HepG2 (cell line): ENCODE results near the gene PRRT2. TPM values are rescaled to one million over a fixed set of nuclear protein-coding genes. Genes with fewer than 3 reads are reported as not detected.

Experiments
- ATAC-seq: fragments of 200-7000 bp; cut with Tn5 transposase; 3 replicates; pipeline ENCODE4 v1.9.1; 2020; ENCODE audit warnings: mild to moderate bottlenecking, moderate library complexity
- BruUV-seq: library from RNA; stranded (reverse); fragments of 400-500 nt; replicated peaks from 2 replicates; lab custom pipeline; 2021; lab: Mats Ljungman, UMichigan
- CTCF ChIA-PET: fragments of 300-600 bp; formaldehyde crosslinking; extraction: SDS; loops from one replicate; lab custom pipeline; 2021; ENCODE audit warnings: low total read pairs, inconsistent platforms, low intra/inter-chr PET ratio; lab: Yijun Ruan, JAX
- POLR2A ChIA-PET: fragments of 350-600 bp; sonication (Branson Sonifier 250); formaldehyde crosslinking; loops from one replicate; lab custom pipeline; 2020; ENCODE audit warnings: antibody characterized with exemption, inconsistent platforms; lab: Yijun Ruan, JAX
- DNase-seq: peaks from one replicate; pipeline ENCODE4 v3.0.0-alpha.2; 2015; ENCODE audit warnings: low spot score
- FAIRE-seq: peaks from 3 replicates; lab custom pipeline; 2011; peaks lifted over from hg19 to GRCh38; lab: Jason Lieb, UNC
- H2AFZ ChIP-seq: one replicate; pipeline ENCODE4 v1.6.1; 2011; ENCODE audit warnings: low read length, inconsistent platforms
- H3K27ac ChIP-seq: fragments of 300-600 bp; 3 replicates; pipeline ENCODE4 v1.8.0; 2011; ENCODE audit warnings: mixed run types, mild to moderate bottlenecking, mixed read lengths, low read length, inconsistent platforms; ENCODE audit not compliant: insufficient read depth; ENCODE audit errors: extremely low read length
- H3K27me3 ChIP-seq, 2 experiments: fragments of 200-600 bp in 1 of 2; 2 replicates in 1 of 2; 3 replicates in 1 of 2; pipeline versions ENCODE4 v1.6.0 to v1.8.0; 2011; ENCODE audit warnings: low read length in 2 of 2, mild to moderate bottlenecking in 2 of 2, moderate library complexity in 2 of 2, inconsistent platforms in 1 of 2; ENCODE audit not compliant: insufficient read depth in 2 of 2, control insufficient read depth in 1 of 2
- H3K36me3 ChIP-seq, 2 experiments: fragments of 200-600 bp in 1 of 2; replicated peaks in 1 of 2; 2 replicates in 1 of 2; 3 replicates in 1 of 2; pipeline versions ENCODE4 v1.5.1 to v1.8.0; 2011; ENCODE audit warnings: low read length in 2 of 2, inconsistent platforms in 1 of 2; ENCODE audit not compliant: insufficient read depth in 2 of 2, control insufficient read depth in 1 of 2
- H3K4me1 ChIP-seq: 2 replicates; pipeline ENCODE4 v1.5.1; 2012; ENCODE audit warnings: low read length, inconsistent platforms; ENCODE audit not compliant: insufficient read depth
- H3K4me2 ChIP-seq: 2 replicates; pipeline ENCODE4 v1.6.0; 2011; ENCODE audit warnings: low read depth, low read length, inconsistent platforms
- H3K4me3 ChIP-seq, 3 experiments: fragments of 200-600 bp in 1 of 3; sonication (generic), shearing (Covaris generic) in 1 of 3; replicated peaks in 1 of 3; 2 replicates each; pipeline ENCODE4 v1.5.1; 2011 to 2016; ENCODE audit warnings: low read length in 3 of 3, inconsistent platforms in 2 of 3, low read depth in 2 of 3, mild to moderate bottlenecking in 2 of 3, control low read depth in 1 of 3, mixed read lengths in 1 of 3; ENCODE audit not compliant: insufficient read depth in 1 of 3
- H3K79me2 ChIP-seq: one replicate; pipeline ENCODE4 v1.6.1; 2011; ENCODE audit warnings: low read length, inconsistent platforms; ENCODE audit not compliant: insufficient read depth
- H3K9ac ChIP-seq: 2 replicates; pipeline ENCODE4 v1.6.0; 2011; ENCODE audit warnings: mild to moderate bottlenecking, low read depth, low read length, inconsistent platforms; ENCODE audit not compliant: insufficient read depth
- H3K9me3 ChIP-seq: 2 replicates; pipeline ENCODE4 v1.5.1; 2012; ENCODE audit warnings: mild to moderate bottlenecking, low read length
- H4K20me1 ChIP-seq: 2 replicates; pipeline ENCODE4 v1.6.0; 2011; ENCODE audit warnings: inconsistent platforms, mild to moderate bottlenecking, low read length, moderate library complexity; ENCODE audit not compliant: insufficient read depth
- FLYWCH1 ChIP-seq: sonication (generic); formaldehyde crosslinking; IDR thresholded peaks from 2 replicates; pipeline ENCODE4 v1.8.1; 2023; ENCODE audit warnings: mild to moderate bottlenecking, missing genetic modification reagents
- MAFF ChIP-seq: IDR thresholded peaks from 2 replicates; pipeline ENCODE4 v1.6.1; 2011; ENCODE audit warnings: low read depth, low read length, improper control_type of control experiment
- MATR3 ChIP-seq: sonication (generic); formaldehyde crosslinking; IDR thresholded peaks from 2 replicates; pipeline ENCODE4 v1.4.0; 2020; ENCODE audit warnings: missing genetic modification reagents
- MBD4 ChIP-seq: IDR thresholded peaks from 2 replicates; pipeline ENCODE4 v1.6.1; 2012; ENCODE audit warnings: low read length, inconsistent platforms, borderline replicate concordance
- NFKBIZ ChIP-seq: IDR thresholded peaks from 2 replicates; pipeline ENCODE4 v1.6.1; 2018; ENCODE audit warnings: missing genetic modification reagents, missing compliant biosample characterization
- POLR2A ChIP-seq, 2 experiments: IDR thresholded peaks; 2 replicates each; pipeline ENCODE4 v1.6.1; 2011; ENCODE audit warnings: low read depth in 2 of 2, low read length in 2 of 2, mild to moderate bottlenecking in 1 of 2, moderate library complexity in 1 of 2; ENCODE audit not compliant: insufficient read depth in 1 of 2
- RAD21 ChIP-seq: fragments of 450-650 bp; formaldehyde crosslinking; IDR thresholded peaks from 2 replicates; pipeline ENCODE4 v1.5.0; 2020; ENCODE audit warnings: mild to moderate bottlenecking
- RARG ChIP-seq: sonication (generic); formaldehyde crosslinking; IDR thresholded peaks from 2 replicates; pipeline ENCODE4 v1.4.0; 2020; ENCODE audit warnings: low read depth, mild to moderate bottlenecking, missing genetic modification reagents
- SP1 ChIP-seq, 2 experiments: fragments of 450-650 bp in 1 of 2; sonication (generic) in 1 of 2; formaldehyde crosslinking in 1 of 2; IDR thresholded peaks; 2 replicates each; pipeline versions ENCODE4 v1.4.0 to v1.6.1; 2016 to 2020; ENCODE audit warnings: missing genetic modification reagents in 1 of 2
- TGIF2 ChIP-seq: IDR thresholded peaks from 2 replicates; pipeline ENCODE4 v1.6.1; 2016; ENCODE audit warnings: control low read depth, missing compliant biosample characterization
- ZNF235 ChIP-seq: sonication (generic); formaldehyde crosslinking; IDR thresholded peaks from 2 replicates; pipeline ENCODE4 v1.8.1; 2023; ENCODE audit warnings: mild to moderate bottlenecking, missing genetic modification reagents, borderline replicate concordance
- ZNF256 ChIP-seq: sonication (generic); formaldehyde crosslinking; conservative IDR thresholded peaks from 2 replicates; pipeline ENCODE4 v1.4.0; 2020; ENCODE audit warnings: missing genetic modification reagents
- ZNF383 ChIP-seq: sonication (generic); formaldehyde crosslinking; IDR thresholded peaks from 2 replicates; pipeline ENCODE4 v1.4.0; 2020; ENCODE audit warnings: missing genetic modification reagents, mild to moderate bottlenecking, borderline replicate concordance
- ZNF607 ChIP-seq: sonication (generic); formaldehyde crosslinking; IDR thresholded peaks from 2 replicates; pipeline ENCODE4 v1.5.1; 2020; ENCODE audit warnings: missing genetic modification reagents, mild to moderate bottlenecking, borderline replicate concordance
- ZNF816 ChIP-seq: sonication (generic); formaldehyde crosslinking; IDR thresholded peaks from 2 replicates; pipeline ENCODE4 v1.8.0; 2022; ENCODE audit warnings: missing genetic modification reagents, mild to moderate bottlenecking, borderline replicate concordance
- WGBS: methylation state at CpG from one replicate; pipeline ENCODE4 v1.1.6; 2017; ENCODE audit warnings: low lambda C conversion rate; 5-methylcytosine and 5-hydroxymethylcytosine counted together
- in situ Hi-C: cut with HindIII; loops from 2 replicates; pipeline ENCODE4 v1.10.0; 2017; ENCODE audit warnings: low pct_unique_long_range_greater_than_20kb; ENCODE audit not compliant: extremely low pct_ligation_motif_present
- intact Hi-C: fragments of 100-400 bp; cut with micrococcal nuclease; formaldehyde crosslinking; loops from one replicate; pipeline ENCODE4 v1.10.0; 2022; ENCODE audit not compliant: unreplicated experiment
- polyA plus RNA-seq, 8 experiments: library from polyadenylated mRNA; depleted of rRNA in 3 of 8; stranded (reverse) in 7 of 8; unstranded in 1 of 8; fragments of >200 nt; fragmentation: Illumina TruSeq in 4 of 8; extraction: Trizol in 4 of 8; gene quantifications; 2 replicates each; pipeline versions ENCODE4 v1.2.1 to v1.2.3, GENCODE V29; 2011 to 2016; ENCODE audit warnings: low read depth in 4 of 8, missing spikeins in 1 of 8, mixed read lengths in 1 of 8; ENCODE audit not compliant: insufficient read depth in 1 of 8
- total RNA-seq, 5 experiments: library from RNA; depleted of rRNA; stranded (reverse); fragments of >200 nt; fragmentation: Illumina TruSeq; extraction: Trizol; gene quantifications; 2 replicates each; pipeline ENCODE4 v1.2.3, GENCODE V29; 2016; ENCODE audit warnings: low read depth in 1 of 5
- TF ChIP-seq, protein P1 (sequence below): sonication (generic); formaldehyde crosslinking; IDR thresholded peaks from one replicate; pipeline ENCODE4 v1.5.1; 2020; ENCODE audit warnings: mild to moderate bottlenecking, missing genetic modification reagents; ENCODE audit errors: not compliant biosample characterization
- TF ChIP-seq, protein P2 (sequence below): sonication (generic); formaldehyde crosslinking; IDR thresholded peaks from 2 replicates; pipeline ENCODE4 v1.5.0; 2020; ENCODE audit warnings: missing genetic modification reagents, mild to moderate bottlenecking, borderline replicate concordance

The PRRT2 gene
- total and polyA plus RNA-seq, 2 of the 13 experiments (the other 11 are each of a cell fraction or from before 2014, with no cell fraction given): 0.51 to 1.1 TPM

DNA sequence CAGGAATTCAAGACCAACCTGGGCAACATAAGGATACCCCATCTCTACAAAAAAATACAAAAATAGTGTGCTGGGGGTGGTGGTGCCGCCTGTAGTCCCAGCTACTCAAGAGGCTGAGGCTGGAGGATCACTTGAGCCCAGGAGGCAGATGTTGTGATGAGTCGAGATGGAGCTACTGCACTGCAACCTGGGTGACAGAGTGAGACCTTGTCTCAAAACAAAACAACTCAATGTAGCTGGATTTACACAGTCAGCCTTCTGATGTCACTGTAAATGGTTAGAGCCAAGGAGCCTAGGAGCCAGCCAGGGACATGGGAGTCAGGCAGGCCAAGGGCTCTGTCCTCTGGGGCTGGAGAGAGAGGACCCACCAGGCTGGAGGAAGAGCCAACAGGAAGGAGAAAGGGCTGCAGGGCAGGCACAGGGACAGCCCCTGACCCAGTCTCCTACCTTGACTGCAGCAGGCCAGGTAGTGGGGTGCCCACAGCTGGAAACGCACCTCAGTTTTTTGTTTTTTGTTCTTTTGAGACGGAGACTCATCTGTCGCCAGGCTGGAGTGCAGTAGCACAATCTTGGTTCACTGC, 42.6 kb downstream of the PRRT2 start:
- no peaks in the 10 kb centered on the region for H3K4me1 ChIP-seq
- DNase-seq (no peak), FAIRE-seq (no peak), ATAC-seq (peak; percentile 54)
- no peak overlapping the region for H3K27ac ChIP-seq
- no peak overlapping the region for H3K4me2 ChIP-seq
- no peak overlapping the region for H3K9ac ChIP-seq
- WGBS: 61% methylated on average over 5 of the region's 5 CpGs
- no peaks in the 10 kb centered on the region for H3K9me3 ChIP-seq
- H3K36me3 ChIP-seq: peaks cover 0 to 4% of the 10 kb centered on the region in 2 experiments; a peak in 2 of 5 replicates
- H3K27me3 ChIP-seq: no peaks in the 10 kb centered on the region
- no peaks in the 10 kb centered on the region for H3K79me2 ChIP-seq
- no peaks in the 10 kb centered on the region for H4K20me1 ChIP-seq
- intact Hi-C loops (no loop called here), in situ Hi-C loops (no loop called here)
- H3K4me3 ChIP-seq: no peak overlapping the region
- no TSS peak for BruUV-seq
- CTCF ChIA-PET: no interaction called here
- POLR2A ChIA-PET: interaction anchor here (0.7 to 2.3 kb wide), 5 partner anchors 9 to 45 kb away, joined by 3 to 5 read pairs (median 3); partner anchors contain the start of genes ASPHD1, CDIPT, PAGR1 and SEZ6L2
- H2AFZ ChIP-seq: no peak overlapping the region
- TF ChIP-seq SP1 (IDR thresholded peaks at IDR 0.05) (no peak), SP1 (CRISPR knock-in tag; IDR thresholded peaks at IDR 0.05) (no peak), NFKBIZ (CRISPR knock-in tag) (no peak), POLR2A (IDR thresholded peaks at IDR 0.05; ENCODE audit: insufficient read depth in 1 of 2, low read depth in 2 of 2, low read length in 2 of 2) (no peak), MATR3 (no peak), ZNF383 (CRISPR knock-in tag) (no peak), FLYWCH1 (CRISPR knock-in tag) (no peak), ZNF607 (CRISPR knock-in tag) (no peak), RAD21 (CRISPR knock-in tag) (no peak), TGIF2 (no peak), ZNF235 (CRISPR knock-in tag) (no peak), MBD4 (no peak), ZNF256 (CRISPR knock-in tag) (no peak), ZNF816 (CRISPR knock-in tag) (no peak), RARG (no peak), MAFF (no peak)
- TF ChIP-seq, protein P1, sequence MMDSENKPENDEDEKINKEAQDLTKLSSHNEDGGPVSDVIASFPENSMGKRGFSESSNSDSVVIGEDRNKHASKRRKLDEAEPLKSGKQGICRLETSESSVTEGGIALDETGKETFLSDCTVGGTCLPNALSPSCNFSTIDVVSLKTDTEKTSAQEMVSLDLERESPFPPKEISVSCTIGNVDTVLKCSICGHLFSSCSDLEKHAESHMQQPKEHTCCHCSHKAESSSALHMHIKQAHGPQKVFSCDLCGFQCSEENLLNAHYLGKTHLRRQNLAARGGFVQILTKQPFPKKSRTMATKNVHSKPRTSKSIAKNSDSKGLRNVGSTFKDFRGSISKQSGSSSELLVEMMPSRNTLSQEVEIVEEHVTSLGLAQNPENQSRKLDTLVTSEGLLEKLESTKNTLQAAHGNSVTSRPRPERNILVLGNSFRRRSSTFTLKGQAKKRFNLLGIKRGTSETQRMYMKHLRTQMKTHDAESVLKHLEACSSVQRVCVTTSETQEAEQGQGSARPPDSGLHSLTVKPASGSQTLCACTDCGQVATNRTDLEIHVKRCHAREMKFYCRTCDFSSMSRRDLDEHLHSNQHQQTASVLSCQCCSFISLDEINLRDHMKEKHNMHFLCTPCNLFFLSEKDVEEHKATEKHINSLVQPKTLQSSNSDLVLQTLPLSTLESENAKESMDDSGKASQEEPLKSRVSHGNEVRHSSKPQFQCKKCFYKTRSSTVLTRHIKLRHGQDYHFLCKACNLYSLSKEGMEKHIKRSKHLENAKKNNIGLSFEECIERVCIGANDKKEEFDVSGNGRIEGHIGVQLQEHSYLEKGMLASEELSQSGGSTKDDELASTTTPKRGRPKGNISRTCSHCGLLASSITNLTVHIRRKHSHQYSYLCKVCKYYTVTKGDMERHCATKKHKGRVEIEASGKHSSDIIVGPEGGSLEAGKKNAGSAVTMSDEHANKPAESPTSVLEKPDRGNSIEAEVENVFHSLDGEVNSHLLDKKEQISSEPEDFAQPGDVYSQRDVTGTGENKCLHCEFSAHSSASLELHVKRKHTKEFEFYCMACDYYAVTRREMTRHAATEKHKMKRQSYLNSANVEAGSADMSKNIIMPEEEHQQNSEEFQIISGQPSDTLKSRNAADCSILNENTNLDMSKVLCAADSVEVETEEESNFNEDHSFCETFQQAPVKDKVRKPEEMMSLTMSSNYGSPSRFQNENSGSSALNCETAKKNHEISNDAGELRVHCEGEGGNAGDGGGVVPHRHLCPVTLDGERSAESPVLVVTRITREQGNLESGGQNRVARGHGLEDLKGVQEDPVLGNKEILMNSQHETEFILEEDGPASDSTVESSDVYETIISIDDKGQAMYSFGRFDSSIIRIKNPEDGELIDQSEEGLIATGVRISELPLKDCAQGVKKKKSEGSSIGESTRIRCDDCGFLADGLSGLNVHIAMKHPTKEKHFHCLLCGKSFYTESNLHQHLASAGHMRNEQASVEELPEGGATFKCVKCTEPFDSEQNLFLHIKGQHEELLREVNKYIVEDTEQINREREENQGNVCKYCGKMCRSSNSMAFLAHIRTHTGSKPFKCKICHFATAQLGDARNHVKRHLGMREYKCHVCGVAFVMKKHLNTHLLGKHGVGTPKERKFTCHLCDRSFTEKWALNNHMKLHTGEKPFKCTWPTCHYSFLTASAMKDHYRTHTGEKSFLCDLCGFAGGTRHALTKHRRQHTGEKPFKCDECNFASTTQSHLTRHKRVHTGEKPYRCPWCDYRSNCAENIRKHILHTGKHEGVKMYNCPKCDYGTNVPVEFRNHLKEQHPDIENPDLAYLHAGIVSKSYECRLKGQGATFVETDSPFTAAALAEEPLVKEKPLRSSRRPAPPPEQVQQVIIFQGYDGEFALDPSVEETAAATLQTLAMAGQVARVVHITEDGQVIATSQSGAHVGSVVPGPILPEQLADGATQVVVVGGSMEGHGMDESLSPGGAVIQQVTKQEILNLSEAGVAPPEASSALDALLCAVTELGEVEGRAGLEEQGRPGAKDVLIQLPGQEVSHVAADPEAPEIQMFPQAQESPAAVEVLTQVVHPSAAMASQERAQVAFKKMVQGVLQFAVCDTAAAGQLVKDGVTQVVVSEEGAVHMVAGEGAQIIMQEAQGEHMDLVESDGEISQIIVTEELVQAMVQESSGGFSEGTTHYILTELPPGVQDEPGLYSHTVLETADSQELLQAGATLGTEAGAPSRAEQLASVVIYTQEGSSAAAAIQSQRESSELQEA (CRISPR knock-in tag): no peak
- TF ChIP-seq, protein P2, sequence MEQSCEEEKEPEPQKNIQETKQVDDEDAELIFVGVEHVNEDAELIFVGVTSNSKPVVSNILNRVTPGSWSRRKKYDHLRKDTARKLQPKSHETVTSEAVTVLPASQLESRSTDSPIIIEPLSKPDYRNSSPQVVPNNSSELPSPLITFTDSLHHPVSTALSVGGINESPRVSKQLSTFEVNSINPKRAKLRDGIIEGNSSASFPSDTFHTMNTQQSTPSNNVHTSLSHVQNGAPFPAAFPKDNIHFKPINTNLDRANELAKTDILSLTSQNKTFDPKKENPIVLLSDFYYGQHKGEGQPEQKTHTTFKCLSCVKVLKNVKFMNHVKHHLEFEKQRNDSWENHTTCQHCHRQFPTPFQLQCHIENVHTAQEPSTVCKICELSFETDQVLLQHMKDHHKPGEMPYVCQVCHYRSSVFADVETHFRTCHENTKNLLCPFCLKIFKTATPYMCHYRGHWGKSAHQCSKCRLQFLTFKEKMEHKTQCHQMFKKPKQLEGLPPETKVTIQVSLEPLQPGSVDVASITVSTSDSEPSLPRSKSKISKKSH (CRISPR knock-in tag): no peak
